Fibroblast of gingiva (primary cell): Measurements from ENCODE around the gene AMTN.
"Not testable (repeated sequence)": the region's sequence is repeated elsewhere in the genome, so short reads cannot be mapped to it uniquely, and the experiment has no call there.

Source experiments
- DNase-seq: peaks from one replicate; pipeline ENCODE4 v3.0.0-alpha.2; 2011; ENCODE audit warnings: low read depth

AMTN gene, protein sequence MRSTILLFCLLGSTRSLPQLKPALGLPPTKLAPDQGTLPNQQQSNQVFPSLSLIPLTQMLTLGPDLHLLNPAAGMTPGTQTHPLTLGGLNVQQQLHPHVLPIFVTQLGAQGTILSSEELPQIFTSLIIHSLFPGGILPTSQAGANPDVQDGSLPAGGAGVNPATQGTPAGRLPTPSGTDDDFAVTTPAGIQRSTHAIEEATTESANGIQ

DNA sequence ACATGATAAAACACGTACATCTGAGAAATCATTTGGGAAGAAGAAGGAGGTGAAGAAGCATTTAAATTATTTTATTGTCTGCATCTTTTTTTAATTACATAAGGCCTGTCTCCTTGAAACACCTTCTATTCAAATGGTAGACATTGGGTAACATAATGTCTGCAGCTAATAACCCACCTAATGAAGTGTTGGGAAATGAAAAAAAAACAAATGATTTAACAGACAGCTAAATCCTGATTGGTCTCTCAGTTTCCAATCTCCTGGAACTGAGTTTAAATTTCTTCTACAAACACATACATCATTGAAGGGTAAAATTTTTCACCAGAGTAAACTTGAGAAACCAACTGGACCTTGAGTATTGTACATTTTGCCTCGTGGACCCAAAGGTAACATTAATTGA is at the start of gene AMTN:
AMTN (plus strand) TSS at position 301 of the 400 bp plus-strand sequence. CDS start 209 bp downstream, outside the sequence.
- no peak for DNase-seq

DNA sequence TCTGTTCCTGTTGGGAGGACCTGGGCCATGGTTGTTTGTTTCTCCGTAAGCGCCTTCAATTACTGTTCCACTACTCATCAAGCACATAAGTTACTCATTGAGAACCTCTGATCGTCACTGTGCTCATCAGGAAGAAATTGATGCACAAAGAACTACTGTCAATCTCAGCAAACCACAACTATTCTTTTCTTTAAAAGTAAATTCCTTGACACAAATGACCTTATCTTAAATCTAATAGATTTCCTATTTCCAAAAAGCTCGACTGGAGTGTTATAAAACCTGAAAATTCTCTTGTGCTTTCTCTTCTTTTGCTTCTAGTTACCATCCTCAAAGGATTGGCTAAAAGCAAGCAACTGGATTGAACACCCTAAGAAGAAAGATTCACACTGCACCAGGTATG is 46.5 kb upstream of the AMTN start, which contains the start of gene MUC7:
MUC7 (plus strand) TSS at position 301 of the 400 bp plus-strand sequence. CDS start 1,825 bp downstream, outside the sequence.
- no peak for DNase-seq

DNA sequence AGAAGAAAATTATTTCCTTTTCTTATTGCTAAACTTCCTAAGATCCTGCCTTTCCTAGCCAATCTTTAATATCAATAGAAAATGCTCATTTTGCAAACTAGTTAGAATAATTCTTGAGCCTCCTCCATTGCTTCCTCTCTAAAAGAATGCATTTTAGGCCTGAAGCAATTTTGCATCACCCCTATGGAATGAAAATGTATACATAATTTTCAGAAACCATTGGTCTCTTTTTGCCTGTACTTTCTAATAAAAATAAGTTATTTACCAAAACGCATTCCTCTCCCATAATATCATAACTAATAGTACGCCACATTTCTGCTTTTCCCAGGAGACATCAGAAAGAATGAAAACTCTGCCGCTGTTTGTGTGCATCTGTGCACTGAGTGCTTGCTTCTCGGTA is 44.7 kb upstream of the AMTN start:
- DNase-seq: no peak

DNA sequence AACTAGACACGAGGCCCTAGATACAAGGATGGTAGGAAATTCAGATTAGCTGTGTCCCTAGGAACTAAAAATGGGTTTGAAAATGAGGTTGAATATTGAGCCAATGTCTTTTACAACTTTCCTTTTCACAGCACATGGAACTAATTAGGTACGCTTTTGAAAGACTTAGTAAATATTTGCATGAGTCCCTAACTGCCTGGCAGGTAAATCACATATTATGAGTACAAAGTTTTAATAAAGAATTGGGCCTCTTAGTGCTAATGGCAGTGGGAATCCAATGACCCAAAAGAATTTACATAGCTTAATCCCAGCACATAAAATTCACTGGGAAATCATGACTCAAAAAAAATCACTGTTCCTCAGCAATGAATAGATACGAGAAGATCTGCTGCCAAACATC is 29.6 kb upstream of the AMTN start:
- DNase-seq: no peak

DNA sequence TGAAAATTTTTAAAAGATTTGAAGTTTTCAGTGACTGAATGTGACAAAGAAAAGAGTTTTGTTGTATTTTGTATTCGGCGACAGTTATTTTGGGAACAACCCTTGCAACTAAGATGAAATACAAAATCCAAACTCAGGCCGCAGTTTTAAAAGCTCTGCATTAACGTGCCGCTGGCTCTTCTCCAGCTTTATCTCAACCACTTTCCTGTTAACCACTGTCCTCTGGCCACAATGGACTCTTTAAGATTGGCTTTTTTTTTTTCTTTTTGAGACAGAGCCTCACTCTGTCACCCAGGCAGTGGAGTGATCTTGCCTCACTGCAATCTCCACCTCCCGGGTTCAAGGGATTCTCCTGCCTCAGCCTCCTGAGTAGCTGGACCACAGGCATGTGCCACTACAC is 22.1 kb upstream of the AMTN start:
- DNase-seq: no peak

DNA sequence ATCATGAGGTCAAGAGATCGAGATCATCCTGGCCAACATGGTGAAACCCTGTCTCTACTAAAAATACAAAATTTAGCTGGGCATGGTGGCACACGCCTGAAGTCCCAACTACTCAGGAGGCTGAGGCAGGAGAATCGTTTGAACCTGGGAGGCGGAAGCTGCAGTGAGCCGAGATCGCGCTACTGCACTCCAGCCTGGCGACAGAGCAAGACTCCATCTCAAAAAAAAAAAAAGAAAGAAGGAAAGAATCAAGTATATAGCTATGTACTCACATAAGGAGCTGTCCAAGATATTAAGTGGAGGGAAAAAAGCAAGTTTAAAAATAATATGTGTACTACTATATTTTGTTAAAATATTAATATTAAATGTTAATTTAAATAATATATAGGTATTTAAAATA is 16.5 kb upstream of the AMTN start:
- not testable (repeated sequence) for DNase-seq

DNA sequence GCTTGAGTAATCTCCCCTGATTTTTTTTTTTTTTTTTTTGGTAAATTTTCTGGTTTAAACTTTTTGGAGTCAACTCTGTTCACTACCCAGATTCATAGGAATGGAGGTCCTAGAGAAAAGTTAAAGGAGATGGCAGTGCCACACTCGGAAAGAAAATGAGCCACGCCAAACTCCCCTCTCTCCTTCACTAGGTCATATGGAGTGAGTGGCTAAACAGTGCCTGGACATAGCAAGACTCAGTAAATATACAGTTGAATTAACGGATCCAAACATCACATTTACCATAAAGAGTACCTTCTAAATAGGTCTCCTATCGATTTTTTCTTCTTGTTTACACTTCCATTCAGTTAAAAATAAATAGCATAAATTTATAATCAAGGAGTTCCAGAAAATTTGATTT is 13.6 kb upstream of the AMTN start:
- no peak for DNase-seq

DNA sequence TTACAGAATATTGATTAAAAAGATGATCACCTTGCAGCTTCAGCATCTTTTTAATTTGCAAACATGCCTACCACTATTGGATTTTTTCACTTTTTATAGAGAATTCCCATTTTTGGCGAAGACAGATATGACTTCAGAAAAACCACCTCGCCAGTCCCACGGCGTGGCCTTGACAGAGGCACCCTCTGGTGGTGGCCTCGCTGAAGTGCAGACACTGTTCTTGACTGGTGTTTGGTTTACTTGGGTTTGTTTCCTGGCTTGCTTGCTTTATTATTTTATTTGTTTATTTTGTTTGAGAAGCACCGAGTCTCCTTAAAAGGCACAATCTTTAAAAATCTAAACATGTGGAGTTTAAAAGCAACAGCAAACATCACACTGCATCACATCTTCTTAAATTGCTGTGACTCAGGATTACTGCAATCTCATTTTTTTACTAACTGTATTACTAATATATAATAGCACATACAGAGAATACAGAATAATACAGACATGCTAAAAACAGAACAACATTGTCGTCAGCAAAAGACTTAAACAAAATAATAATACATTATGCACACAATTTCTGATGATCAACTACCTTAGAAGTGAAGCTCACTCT is 13.1 kb upstream of the AMTN start:
- DNase-seq: peak; percentile 33

DNA sequence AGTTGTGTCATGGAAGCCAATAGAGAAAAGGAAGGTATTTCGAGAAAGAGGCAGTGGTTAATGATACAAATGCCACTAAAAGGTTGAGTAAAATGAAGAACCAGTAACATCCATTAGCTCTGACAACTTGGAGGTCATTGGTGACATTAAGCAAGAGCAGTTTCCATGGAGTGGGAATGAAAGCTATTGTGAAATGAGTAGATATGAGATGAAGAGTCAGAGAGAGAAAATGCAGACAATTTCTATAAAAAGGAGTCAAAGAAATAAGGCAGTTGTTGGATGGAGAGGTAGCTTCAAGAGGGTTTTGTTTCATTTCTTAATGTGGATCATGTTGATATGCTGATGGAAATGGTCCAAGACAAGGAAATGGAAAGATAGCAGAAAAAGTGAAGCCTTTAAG is 9.6 kb upstream of the AMTN start:
- DNase-seq: no peak

DNA sequence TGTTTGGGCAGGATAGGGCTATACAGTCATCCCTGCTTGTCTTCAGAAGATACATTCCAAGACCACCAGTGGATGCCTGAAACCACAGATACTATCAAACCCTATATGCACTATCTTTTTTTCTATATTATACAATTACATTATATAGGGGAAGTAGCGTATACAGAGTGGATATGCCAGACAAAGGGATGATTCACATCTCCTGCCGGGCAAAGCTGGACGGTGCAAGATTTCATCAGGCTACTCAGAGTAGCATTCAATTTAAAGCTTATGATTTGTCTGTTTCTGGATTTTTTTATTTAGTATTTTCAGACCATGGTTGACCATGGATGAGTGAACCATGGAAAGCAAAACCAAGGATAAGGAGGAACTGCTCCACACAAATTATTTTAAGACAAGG is 7.0 kb upstream of the AMTN start:
- no peak for DNase-seq

DNA sequence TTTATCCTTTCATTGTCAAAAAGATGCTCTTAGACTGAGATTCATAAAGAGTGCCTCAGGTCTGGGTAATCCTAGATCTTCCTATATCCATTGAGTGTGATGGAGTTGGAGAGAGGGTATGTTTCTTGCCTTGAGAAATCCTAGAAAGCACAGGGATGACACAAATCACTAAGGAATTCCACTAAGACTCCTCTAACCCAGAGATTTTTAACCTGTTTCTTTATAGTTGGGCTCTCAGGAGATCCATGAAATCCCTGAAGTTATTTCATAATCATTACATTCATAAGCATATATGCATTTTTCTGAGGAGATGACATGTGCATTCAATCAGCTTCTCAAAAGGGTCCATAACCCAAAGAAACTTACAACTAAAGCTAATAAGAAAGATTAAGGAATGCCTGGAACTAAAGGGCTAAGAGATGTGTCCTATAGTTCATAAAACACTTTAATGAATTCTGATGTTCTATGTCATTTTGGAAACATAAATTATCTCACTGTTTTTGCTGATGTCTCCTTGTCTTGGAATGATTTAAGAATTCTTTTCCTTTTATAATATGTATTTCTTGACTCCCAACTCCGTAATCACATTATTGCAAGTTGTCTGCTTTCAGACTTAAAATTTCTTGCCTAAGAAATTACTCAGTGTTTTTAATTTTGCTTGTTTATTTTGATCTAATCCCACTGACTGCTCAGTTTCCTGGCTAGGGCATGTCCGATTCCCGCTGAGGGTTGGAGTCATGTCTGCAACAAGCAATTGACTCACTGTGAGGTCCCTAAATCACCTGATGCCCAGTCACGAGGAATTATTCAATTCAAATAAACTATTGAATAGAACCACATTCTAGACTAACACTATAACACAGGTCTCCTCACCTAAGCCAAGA is 2.8 kb upstream of the AMTN start:
- DNase-seq: no peak

DNA sequence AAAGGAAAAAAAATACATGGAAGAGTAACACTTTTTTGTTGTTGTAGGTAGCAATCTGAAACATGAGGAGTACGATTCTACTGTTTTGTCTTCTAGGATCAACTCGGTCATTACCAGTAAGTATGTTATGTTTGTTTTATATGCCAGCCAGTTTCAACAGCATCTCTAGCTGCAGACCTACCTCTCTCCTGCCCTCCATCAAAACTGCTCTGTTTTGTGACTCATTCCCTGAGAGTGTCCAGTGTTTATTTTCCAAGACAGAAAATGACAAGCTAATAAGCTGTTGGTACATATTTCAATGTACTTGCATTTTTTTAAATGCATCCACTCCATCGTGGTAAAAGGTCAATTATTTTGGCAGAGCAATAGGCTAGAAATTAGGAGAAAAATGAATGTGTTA is 347 bp downstream of the AMTN start:
- no peak for DNase-seq

DNA sequence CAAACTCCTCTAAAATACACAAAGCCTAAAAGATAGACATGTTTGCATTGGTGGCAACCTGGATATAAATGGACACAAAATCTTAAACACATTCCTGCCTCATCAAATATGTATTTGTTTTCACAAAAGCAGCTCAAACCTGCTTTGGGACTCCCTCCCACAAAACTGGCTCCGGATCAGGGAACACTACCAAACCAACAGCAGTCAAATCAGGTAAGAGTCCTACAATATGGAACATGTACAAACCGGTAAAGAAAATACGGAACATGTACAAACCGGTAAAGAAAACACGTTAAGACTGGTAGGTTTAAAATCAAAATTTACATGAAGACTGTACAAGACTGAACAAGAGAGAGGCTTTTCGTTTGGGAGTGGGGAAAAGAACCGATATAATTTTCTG is 4.3 kb downstream of the AMTN start:
- DNase-seq: no peak

DNA sequence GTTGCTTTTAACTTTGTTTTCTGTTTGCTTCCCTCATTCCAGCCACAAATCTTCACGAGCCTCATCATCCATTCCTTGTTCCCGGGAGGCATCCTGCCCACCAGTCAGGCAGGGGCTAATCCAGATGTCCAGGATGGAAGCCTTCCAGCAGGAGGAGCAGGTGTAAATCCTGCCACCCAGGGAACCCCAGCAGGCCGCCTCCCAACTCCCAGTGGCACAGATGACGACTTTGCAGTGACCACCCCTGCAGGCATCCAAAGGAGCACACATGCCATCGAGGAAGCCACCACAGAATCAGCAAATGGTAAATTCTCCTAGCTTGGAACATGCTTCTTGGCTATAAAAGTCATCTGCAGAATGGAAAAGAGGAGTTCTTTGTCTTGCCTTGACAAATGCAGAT is 12.6 kb downstream of the AMTN start:
- no peak for DNase-seq

DNA sequence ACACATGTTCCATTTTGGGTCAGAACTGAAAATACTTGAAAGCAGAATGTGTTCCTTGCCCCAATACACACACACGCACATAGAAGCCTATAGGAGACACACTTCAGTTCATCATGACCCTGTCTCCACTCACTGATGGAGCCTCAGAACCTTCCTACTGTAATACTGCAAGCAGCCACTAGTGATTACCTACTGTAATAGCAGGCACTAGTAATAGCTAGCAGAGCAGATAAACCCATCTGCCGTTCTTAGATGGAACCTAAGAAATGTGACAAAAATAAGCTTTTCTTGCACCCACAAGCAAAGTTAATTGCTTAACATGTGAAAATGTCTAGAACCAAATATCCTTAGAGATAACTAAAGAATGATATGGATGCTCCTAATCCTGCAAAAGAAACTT is 13.6 kb downstream of the AMTN start:
- DNase-seq: no peak

DNA sequence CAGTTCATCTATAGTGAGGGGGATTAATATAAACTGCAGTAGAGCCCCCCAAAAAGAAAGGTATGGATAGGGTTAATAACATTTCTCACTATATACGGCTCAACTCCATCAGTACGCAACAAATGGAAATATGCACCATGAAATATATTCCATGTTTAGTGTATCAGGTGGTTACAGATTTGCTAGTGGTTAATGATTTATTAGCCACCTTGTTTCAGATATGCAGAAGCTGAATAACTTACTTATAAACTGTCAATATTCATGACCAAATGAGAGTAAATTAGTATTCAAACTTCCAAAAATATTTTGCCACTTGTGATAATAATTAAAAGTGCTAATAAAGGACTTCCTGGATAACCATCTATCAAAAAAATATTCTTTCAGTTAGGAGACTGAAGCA is 14.8 kb downstream of the AMTN start:
- no peak for DNase-seq

DNA sequence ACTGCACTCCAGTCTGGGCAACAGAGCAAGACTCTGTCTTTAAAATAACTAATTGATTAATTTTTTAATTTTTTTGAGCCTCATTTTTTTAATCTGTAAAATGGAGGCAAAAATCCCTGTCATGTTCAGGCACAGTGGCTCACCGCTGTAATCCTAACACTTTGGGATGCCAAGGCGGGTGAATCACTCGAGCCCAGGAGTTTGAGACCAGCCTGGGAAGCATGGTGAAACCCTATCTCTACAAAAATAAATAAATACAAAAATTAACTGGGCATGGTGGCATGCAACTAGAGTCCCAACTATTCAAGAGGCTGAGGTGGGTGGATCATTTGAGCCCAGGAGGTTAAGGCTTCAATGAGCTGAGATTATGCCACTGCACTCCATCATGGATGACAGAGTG is 15.4 kb downstream of the AMTN start:
- DNase-seq: no peak

DNA sequence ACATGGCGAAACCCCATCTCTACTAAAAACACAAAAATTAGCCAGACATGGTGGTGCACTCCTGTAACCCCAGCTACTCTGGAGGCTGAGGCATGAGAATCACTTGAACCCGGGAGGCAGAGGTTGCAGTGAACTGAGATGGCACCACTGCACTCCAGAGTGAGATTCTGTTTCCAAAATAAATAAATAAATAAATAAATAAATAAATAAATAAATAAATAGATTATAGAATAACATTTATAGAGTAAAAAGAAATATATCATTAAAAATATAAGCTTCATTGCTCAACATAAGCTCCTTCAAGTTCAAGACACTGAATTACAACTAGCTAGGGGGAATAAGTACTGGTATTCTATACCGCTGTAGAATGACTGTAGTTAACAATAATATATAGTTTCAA is 16.5 kb downstream of the AMTN start:
- DNase-seq: not testable (repeated sequence)

DNA sequence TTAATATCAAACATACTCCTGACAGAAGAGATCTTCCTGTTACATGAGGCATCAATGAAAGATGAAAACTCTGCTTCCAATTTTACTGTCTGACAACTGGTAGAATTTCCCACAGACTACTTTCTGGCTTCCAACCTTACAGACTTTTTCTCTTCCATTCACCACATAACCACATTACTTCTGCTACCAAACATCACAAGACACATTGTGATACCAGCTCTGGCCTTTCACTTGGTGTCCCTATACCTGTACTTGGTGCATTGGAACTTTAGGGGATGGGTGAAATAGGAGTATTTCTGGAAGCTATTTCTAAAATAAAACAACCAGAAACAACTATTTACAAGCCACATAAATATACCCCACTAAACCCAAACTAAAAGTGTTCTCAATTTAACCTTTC is 20.5 kb downstream of the AMTN start:
- no peak for DNase-seq

DNA sequence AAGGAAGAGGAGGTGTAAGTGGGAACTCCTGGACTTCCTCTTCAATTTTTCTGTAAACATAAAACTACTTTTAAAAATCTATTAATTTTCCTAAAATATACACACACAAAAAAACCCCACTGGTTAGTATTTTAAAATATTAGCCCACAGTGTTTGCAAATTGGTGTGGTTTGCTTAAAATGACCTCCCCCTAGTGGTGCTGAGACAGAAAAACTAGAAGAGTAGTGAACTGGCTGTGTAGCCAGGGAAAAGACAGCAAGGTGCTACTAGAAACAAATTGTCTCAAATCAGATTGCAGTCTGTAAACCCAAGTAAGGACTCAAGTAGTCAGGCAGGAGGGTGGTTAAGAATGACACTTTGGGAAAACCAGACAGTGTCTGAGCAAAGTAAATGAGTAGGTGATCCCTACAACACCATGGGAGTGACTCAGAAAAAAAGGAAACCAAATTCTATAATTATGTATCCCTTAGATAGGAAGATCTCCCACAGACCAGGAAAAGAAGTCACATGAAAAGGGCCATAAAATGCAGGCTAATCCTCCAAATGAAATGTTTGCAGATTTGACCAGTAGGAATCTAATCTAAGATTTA is 26.0 kb downstream of the AMTN start:
- no peak for DNase-seq

DNA sequence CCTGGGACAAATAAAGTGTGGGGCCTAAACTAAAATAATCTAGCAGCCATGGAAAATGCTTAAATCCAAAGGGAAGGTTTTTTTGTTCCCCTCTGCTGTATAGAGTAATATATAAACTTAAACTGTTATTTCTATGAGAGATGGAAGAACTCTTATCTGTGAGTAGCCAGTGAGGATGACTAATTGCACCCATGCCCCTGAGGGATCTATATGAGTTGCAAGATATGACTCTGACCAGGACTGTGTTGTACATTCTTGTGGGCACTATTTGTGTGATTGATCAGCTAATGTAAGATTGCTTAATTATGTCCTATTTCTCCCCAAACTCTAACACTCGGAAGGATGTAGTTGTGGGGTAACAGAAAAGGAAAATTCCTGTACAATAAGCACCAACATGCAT is 38.5 kb downstream of the AMTN start:
- DNase-seq: no peak

DNA sequence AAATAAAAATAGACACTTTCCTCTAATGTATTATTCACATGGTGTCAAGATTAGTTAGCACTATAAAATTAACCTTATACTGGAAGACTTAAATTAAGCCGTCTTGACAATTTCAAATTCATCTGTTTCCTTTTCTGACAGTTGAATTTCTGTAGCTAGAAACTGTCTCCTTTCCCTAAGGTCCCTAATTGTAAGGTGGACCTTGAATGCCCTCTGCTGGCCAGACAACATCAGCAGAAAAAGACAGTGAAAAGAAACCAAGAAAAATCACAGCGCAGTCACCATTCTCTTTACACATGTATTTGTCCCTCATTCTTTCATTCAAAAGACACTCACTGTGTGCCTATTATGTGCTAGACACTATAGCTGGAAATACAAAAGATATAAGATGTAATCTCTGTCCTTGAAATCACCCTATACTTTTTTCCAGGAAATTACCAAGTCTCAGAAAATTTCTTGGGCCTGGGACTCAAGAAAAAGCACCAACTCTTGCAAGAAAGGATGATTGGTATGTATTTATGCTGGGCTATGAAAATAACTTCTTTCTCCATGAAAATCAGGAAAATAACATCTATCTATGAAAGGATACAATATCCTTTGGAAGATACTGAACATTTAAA is 41.0 kb downstream of the AMTN start:
- peak; percentile 16 for DNase-seq
